HG03045 (cell line): ENCODE data around the gene TIFAB.

Source experiments
- ATAC-seq: cut with Tn5 transposase; IDR thresholded peaks from one replicate; pipeline ENCODE4 v1.9.1; 2021; ENCODE audit warnings: mild to moderate bottlenecking, moderate library complexity; ENCODE audit not compliant: unreplicated experiment

TIFAB gene

GRCh38 chr5:135428586-135428985 lies 23.6 kb downstream of the TIFAB start:
- no peak for ATAC-seq

DNA sequence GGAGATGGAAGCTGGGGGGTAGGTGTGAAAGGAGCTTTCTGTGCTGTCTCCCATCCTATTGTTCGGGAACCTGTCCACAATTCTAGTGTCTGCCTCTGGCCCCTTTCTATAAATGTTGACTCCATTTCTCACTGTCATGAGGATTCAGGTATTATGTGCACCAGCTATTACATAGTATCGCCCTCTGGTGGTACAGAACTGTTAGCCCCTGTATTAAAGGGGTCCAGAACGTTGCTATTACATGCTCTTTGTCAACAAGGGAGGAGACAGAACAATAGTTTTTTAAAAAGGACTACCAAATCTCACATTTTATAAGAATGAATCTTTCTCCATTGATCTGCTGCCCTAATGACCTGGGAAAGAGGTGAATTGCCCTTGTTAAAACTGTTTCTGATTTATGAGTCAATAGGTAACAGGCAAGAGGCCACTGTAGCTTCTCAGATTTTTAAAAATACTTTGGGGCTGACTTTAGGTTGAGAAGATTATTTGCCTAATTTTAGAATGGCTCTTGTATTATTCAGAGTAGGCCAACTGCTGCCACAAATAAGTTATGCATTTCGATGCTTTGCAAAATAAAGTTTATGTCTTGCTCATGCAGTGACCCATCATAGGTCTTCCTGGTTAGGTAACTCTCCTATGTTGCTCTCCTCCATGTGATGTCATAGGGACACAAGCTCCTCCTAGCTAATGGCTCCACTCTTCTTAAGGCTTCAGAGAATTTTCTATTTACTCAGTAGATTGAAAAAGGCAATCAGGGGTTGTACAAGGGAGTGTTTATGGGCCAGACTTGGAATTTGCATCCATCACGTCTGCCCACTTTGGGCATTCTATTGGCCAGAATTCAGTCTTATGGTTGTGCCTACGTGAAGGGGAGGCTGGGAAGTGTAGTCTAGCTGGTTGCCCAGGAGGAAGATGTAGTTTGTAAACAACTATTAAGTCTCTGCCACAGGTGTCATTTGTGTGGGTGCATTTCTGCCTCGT lies 25.8 kb downstream of the TIFAB start:
- ATAC-seq: no peak

- no peak for ATAC-seq
Observed at GRCh38 chr5:135425641-135426040, 26.5 kb downstream of the TIFAB start.

DNA sequence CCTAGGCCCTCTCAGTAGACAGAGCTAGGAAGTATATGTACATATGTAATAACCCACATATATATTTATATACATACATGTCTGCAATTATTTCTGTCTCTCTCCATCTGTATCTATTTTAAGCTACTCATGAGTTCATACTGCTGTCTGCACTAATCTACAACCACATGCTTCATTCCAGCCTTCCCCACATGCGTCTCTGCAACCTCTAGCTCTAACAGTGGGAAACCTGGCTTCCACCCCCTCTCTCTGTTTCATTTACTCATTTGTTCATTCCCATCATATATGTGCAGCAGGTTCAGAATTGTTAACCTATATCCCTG lies 28.3 kb downstream of the TIFAB start:
- ATAC-seq: no peak

DNA sequence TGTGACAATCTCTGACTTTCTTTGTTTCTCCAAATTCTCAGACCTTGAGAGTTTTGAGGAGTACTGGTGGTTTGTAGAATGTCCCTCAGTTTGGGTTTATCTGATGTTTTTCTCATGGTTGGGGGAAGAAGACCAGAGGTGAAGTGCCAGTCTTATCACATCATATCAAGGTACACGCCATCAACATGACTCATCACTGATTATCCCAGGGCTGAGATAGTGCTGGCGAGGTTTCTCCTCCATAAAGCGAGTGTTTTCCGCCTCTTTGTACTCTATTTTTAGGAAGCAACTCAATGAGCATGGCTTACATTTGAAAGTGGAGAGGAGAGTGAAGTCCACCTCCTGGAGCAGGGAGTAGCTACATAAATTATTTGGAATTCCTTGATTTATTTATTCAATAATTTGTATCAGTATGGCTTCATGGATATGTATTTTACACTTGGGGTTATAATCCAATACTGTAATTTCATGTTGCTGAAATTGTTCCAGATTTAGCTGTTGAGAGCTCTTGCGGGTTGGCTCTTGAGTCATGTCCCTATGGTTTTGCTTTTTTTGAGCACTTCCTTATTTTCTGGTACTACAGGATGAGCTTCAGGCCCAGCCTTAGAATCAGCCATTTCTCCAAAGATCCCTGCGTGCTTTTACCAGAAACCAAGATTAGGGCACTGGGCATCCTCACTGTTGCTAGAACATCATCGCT lies 28.9 kb downstream of the TIFAB start:
- no peak for ATAC-seq

DNA sequence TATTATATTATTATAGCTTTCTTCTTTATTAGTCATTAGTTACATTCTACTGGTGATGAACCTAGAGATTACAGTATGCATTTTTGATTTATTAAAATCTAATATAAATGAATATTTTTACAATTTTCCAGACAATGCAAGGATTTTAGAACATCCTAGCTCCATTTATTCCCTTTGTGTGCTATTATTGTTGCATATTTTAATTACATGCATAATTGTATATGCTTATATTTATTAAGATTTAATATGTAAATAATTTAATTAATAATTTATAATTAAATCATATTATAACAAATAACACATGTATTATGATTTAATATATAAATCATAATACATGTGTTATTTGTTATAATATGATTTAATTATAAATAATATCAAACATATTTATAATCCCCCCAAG lies 29.7 kb downstream of the TIFAB start:
- no peak for ATAC-seq

- ATAC-seq: no peak
Observed at GRCh38 chr5:135417083-135417482, 35.1 kb downstream of the TIFAB start.

DNA sequence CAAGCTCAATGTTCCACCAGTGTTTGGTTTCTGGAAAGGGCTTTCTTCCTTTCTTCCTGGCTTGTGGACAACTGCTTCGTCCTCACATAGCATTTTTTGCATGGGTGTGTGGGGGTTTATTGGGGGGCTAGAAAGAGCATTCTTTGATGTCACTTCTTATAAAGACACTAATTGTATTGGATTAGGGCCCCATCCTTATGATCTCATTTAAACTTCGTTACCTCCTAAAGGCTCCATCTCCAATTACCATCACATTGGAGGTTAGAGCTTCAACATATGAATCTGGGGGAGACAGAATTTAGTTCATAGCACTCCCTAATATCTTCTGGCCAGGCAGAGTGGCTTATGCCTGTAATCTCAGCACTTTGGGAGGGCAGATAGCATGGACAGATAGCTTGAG lies 47.1 kb downstream of the TIFAB start:
- no peak for ATAC-seq

GRCh38 chr5:135402031-135402430 lies 50.1 kb downstream of the TIFAB start:
- no peak for ATAC-seq

GRCh38 chr5:135400866-135401265 lies 51.3 kb downstream of the TIFAB start:
- ATAC-seq: no peak

DNA sequence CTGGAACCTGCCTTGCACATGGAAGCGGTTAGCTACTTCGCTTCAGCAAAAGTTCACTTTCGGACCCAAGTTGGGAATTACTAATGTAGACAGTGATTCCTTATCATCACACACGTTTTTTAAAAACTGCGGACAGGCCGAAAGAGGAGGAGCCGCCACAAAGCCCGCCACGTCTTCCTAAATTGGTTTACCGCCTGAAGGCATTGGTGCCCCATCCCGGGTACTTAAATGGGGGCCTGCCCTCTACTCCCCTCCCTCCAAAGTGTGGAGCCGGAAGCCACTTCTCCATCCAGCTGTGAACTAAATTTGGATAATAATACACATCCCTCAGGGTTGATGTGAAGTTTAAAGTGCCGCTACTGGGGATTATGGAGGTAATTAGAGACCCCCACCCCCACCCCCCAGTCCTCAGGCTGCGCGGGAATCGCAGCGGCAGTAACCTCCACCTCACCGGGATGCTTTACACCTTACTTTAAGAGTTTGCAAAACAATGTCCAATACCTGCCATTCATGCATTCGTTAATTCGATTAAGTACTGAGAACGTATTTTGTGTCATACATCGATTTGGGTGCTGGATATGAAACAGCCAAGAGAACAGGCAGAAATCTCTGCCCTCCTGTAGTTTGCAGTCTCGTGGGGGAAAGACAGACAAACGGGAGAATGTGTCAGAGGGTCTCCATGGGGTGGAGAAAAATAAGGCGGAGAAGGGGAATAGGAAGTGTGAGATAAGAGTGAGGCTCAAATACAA lies 52.2 kb downstream of the TIFAB start:
- ATAC-seq: no peak

- peak; percentile 91 for ATAC-seq
Observed at GRCh38 chr5:135398855-135399793, 53.0 kb downstream of the TIFAB start, which contains the start of gene MACROH2A1. Gene MACROH2A1, minus strand, starts transcription at chr5:135399231. Its CDS starts 10,138 bp downstream, at chr5:135389093.

- peak; percentile 36 for ATAC-seq
Observed at GRCh38 chr5:135398160-135398854, 53.8 kb downstream of the TIFAB start.
